Tibial artery (tissue), 4 donors: ENCODE results near the gene SLCO3A1.

Source experiments
- DNase-seq, 2 donors: peaks; one replicate each; pipeline ENCODE4 v3.0.0-alpha.2; 2019
- H3K27ac ChIP-seq, 2 donors: fragments of 200-600 bp; sonication (generic) in 1 of 2; 1 replicate in 1 of 2; 2 replicates in 1 of 2; pipeline ENCODE4 v1.5.1; 2018 to 2019; ENCODE audit warnings: mild to moderate bottlenecking in 1 of 2
- H3K27me3 ChIP-seq, 2 donors: fragments of 200-600 bp; sonication (generic) in 1 of 2; one replicate each; pipeline versions ENCODE4 v1.5.1 to v1.6.0; 2016 to 2019
- H3K36me3 ChIP-seq, 3 donors: fragments of 200-600 bp; sonication (generic) in 2 of 3; one replicate each; pipeline ENCODE4 v1.5.1; 2016 to 2019; ENCODE audit warnings: mild to moderate bottlenecking in 2 of 3
- H3K4me1 ChIP-seq, 4 donors: fragments of 200-600 bp; sonication (generic) in 2 of 4; 1 replicate in 3 of 4; 2 replicates in 1 of 4; pipeline ENCODE4 v1.5.1; 2016 to 2019
- H3K4me3 ChIP-seq, 2 donors: fragments of 200-600 bp; sonication (generic) in 1 of 2; 1 replicate in 1 of 2; 2 replicates in 1 of 2; pipeline ENCODE4 v1.5.1; 2018 to 2019; ENCODE audit warnings: mild to moderate bottlenecking in 2 of 2
- H3K9me3 ChIP-seq, 3 donors: fragments of 200-600 bp; sonication (generic) in 1 of 3; one replicate each; pipeline ENCODE4 v1.5.1; 2016 to 2019
- intact Hi-C: fragments of 100-400 bp; cut with DNase I; formaldehyde crosslinking; loops from one replicate; pipeline ENCODE4 v1.15.0; 2023; ENCODE audit warnings: low total_unique reads
- TF ChIP-seq, protein P1 (sequence below), 2 experiments: fragments of 200-600 bp in 1 of 2; fragments of 450-650 bp in 1 of 2; IDR thresholded peaks; one replicate each; pipeline ENCODE4 v1.5.1; 2017 to 2019; ENCODE audit warnings: antibody characterized with exemption in 2 of 2, mild to moderate bottlenecking in 1 of 2, moderate library complexity in 1 of 2

SLCO3A1 gene

DNA sequence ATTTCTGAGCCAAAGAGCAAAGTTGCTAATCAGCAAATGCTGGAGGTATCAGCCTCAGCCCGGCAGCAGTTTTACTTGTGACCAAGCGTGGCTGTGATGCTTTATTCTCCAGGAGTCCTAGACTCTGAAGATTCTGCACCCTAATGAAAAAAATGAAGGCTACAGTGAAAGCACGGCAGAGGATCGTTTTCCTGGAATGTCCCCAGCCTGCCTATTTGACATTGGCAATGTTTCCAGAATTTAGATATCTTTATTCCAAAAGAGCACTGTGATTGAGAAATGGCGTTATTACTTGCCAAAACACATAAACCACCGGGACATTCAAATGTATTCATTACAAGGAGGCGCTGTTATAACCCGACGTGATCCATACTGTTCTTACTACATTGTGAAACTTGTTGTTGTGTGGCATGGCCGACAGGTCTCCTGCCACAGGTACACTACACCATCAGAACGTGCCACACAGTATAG lies 263.8 kb downstream of the SLCO3A1 start:
- H3K9me3 ChIP-seq: no peaks in the 10 kb centered on the region
- no peak for DNase-seq
- intact Hi-C loops: no loop called here

DNA sequence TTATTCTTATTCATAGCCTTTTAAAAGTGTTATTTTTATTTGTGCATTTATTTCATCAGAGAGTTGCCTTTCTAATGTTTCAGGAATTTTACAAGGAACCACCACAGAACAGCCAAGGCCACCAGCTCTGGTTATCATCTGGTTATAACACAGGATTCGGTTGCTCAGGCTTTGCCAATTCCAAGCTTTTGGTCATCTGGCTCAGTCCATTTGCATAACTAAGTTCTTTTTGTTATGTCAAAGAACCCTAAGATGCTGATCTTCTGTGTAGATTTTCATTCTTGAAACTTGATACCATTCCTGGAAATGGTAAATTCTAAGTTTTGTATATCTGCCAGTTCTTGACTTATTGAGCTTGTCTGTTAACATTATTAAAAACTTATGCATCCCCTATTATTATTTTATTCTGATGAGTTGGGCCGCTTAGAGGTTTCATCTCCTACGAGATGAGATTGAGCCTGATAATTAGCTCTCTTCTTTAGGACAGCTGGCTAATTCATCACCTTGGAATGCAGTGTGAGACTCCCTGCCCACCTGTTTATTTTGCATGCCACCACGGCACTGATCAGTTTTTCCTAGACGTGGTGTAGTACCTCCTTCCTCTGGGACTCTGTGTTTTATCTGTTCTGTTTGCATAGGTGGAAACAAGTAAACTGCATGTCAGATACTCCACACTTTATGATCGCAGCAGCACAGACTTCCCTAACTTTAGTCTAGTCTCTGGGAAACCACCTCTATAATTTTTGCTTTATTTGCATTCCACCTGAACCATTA lies 264.8 kb downstream of the SLCO3A1 start:
- intact Hi-C loops: no loop called here
- Histone ChIP-seq H3K4me3 (no peak overlapping the region), H3K9me3 (no peaks in the 10 kb centered on the region), H3K27me3 (no peaks in the 10 kb centered on the region), H3K4me1 (peaks cover 0 to 40% (median 18%) of the 10 kb centered on the region in 4 donors), H3K27ac (no peak overlapping the region), H3K36me3 (peaks cover 0 to 25% (median 13%) of the 10 kb centered on the region in 3 donors)
- no peak for DNase-seq
- TF ChIP-seq, protein P1, sequence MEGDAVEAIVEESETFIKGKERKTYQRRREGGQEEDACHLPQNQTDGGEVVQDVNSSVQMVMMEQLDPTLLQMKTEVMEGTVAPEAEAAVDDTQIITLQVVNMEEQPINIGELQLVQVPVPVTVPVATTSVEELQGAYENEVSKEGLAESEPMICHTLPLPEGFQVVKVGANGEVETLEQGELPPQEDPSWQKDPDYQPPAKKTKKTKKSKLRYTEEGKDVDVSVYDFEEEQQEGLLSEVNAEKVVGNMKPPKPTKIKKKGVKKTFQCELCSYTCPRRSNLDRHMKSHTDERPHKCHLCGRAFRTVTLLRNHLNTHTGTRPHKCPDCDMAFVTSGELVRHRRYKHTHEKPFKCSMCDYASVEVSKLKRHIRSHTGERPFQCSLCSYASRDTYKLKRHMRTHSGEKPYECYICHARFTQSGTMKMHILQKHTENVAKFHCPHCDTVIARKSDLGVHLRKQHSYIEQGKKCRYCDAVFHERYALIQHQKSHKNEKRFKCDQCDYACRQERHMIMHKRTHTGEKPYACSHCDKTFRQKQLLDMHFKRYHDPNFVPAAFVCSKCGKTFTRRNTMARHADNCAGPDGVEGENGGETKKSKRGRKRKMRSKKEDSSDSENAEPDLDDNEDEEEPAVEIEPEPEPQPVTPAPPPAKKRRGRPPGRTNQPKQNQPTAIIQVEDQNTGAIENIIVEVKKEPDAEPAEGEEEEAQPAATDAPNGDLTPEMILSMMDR (IDR thresholded peaks at IDR 0.05): no peak

More for the DNA sequence above, 263.8 kb downstream of the SLCO3A1 start:
- Histone ChIP-seq H3K4me3 (no peak overlapping the region), H3K27ac (no peak overlapping the region), H3K4me1 (peaks cover 0 to 40% (median 18%) of the 10 kb centered on the region in 4 donors), H3K27me3 (no peaks in the 10 kb centered on the region), H3K36me3 (peaks cover 0 to 20% (median 11%) of the 10 kb centered on the region in 3 donors)
- TF ChIP-seq, protein P1 (IDR thresholded peaks at IDR 0.05): no peak

DNA sequence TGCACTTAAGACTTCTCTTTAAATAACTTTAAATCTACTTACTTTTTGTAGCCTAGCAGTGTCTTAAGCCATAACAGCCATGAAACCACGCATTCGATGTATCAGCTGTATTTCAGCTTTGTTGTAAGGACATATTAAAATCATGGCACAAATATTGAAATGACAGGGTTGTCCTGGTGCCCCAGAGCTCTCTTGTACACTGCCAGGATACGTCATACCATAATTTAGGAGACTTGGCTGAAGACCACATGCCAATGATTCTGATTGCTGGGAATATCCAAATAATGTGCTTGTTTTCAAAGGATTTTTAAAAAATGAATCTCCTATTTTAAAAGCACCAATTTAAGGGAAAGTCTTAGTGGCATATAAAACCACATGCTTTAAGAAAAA lies 265.4 kb downstream of the SLCO3A1 start:
- H3K27ac ChIP-seq: no peak overlapping the region
- intact Hi-C loops: no loop called here
- no peaks in the 10 kb centered on the region for H3K9me3 ChIP-seq
- H3K36me3 ChIP-seq: peaks cover 0 to 25% (median 18%) of the 10 kb centered on the region in 3 donors
- H3K27me3 ChIP-seq: no peaks in the 10 kb centered on the region
- no peak for DNase-seq
- TF ChIP-seq, protein P1 (IDR thresholded peaks at IDR 0.05): no peak
- peaks cover 0 to 40% (median 18%) of the 10 kb centered on the region in 4 donors for H3K4me1 ChIP-seq
- no peak overlapping the region for H3K4me3 ChIP-seq

DNA sequence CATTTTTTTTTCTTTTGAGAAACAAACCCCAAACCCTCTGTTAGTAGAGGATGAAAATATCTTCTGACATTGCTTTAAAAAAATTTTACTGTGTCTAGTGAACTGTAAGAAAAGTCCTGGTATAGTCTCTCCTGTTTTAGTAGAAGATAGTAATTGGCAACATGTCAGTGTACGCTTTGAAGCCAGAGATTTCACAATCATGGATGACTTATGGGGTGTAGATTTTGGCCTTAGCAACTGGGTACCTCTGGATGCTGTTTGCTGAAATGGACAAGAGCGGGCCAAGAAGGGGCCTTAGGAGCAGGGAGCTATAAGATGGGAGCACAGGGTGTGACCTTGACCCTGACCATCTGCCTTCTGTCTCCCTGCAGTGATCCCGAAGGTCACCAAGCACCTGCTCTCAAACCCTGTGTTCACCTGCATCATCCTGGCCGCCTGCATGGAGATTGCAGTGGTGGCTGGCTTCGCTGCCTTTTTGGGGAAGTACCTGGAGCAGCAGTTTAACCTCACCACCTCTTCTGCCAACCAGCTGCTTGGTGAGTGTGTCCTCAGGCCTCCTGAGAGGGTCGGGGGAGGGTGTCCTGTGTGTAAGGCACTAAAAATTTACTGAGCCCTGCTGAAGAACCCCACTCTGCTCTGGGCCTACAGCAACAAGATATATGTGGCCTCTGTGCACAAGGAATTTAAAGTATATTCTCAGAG lies 266.7 kb downstream of the SLCO3A1 start:
- no peak overlapping the region for H3K27ac ChIP-seq

DNA sequence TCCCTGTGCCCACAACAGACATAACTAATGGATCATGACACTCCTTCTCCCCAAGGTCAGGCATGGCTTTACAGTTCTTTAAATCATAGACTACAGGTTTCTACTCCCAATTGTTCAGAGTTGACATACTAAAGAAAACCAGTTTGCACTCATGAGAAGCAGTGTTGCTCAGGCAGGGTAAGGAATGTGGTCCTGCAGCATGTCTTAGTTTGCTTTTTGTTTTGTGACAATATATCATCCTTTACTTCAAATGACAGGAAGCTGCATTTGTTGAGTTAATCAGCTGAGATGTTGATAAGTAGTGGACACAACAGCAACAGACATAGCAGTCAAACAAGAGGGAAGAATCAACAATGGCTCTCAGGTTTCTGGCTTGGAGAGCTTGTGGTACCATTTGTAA lies 267.5 kb downstream of the SLCO3A1 start:
- Histone ChIP-seq H3K36me3 (peaks cover 0 to 25% (median 25%) of the 10 kb centered on the region in 3 donors), H3K27ac (no peak overlapping the region), H3K4me3 (no peak overlapping the region), H3K4me1 (peaks cover 0 to 39% (median 18%) of the 10 kb centered on the region in 4 donors), H3K27me3 (no peaks in the 10 kb centered on the region), H3K9me3 (no peaks in the 10 kb centered on the region)
- TF ChIP-seq, protein P1 (IDR thresholded peaks at IDR 0.05): no peak
- intact Hi-C loops: no loop called here
- DNase-seq: no peak

More for the DNA sequence above, 266.7 kb downstream of the SLCO3A1 start:
- Histone ChIP-seq H3K27me3 (no peaks in the 10 kb centered on the region), H3K36me3 (peaks cover 0 to 25% (median 19%) of the 10 kb centered on the region in 3 donors), H3K4me3 (no peak overlapping the region), H3K9me3 (no peaks in the 10 kb centered on the region), H3K4me1 (peaks cover 0 to 40% (median 18%) of the 10 kb centered on the region in 4 donors)
- TF ChIP-seq, protein P1 (IDR thresholded peaks at IDR 0.05): no peak
- intact Hi-C loops: no loop called here
- DNase-seq: no peak
